H1 (cell line): Measurements from ENCODE around the gene FMN2. TPM values are rescaled to one million over a fixed set of nuclear protein-coding genes. Genes with fewer than 3 reads are reported as not detected.

ENCODE experiments used
- CTCF ChIA-PET: fragments of 300-600 bp; sonication (Branson Sonifier 250); formaldehyde crosslinking; loops from one replicate; lab custom pipeline; 2021; ENCODE audit not compliant: partially characterized antibody; lab: Charles Lee
- POLR2A ChIA-PET: fragments of 300-600 bp; sonication (Branson Sonifier 250); formaldehyde crosslinking; loops from one replicate; lab custom pipeline; 2021; ENCODE audit warnings: inconsistent platforms; ENCODE audit not compliant: partially characterized antibody; lab: Charles Lee
- DNase-seq, 2 experiments: peaks; one replicate each; pipeline versions ENCODE4 v3.0.0 to v3.0.0-alpha.2; 2010 to 2022; ENCODE audit warnings: low spot score in 2 of 2, low read depth in 1 of 2, mixed read lengths in 1 of 2
- FAIRE-seq: peaks from 2 replicates; lab custom pipeline; 2011; peaks lifted over from hg19 to GRCh38; lab: Jason Lieb, UNC
- H2AFZ ChIP-seq: 2 replicates; pipeline ENCODE4 v1.8.1; 2012; ENCODE audit warnings: low read length, inconsistent platforms
- H2AK5ac ChIP-seq: 2 replicates; pipeline ENCODE4 v1.6.1; 2013; ENCODE audit warnings: low read depth, low read length
- H2BK120ac ChIP-seq: replicated peaks from 2 replicates; pipeline ENCODE3; 2013; ENCODE audit warnings: low read depth, low read length, inconsistent platforms
- H2BK12ac ChIP-seq: 2 replicates; pipeline ENCODE4 v1.6.1; 2013; ENCODE audit warnings: low read depth, low read length
- H2BK15ac ChIP-seq: 2 replicates; pipeline ENCODE4 v1.6.1; 2013; ENCODE audit warnings: low read length
- H2BK20ac ChIP-seq: 2 replicates; pipeline ENCODE4 v1.6.1; 2013; ENCODE audit warnings: low read length
- H2BK5ac ChIP-seq: 2 replicates; pipeline ENCODE4 v1.6.1; 2013; ENCODE audit warnings: low read depth, low read length
- H3K14ac ChIP-seq: 2 replicates; pipeline ENCODE4 v1.6.1; 2013; ENCODE audit warnings: inconsistent platforms; ENCODE audit not compliant: insufficient read length
- H3K18ac ChIP-seq: 2 replicates; pipeline ENCODE4 v1.6.1; 2013; ENCODE audit warnings: low read length; ENCODE audit errors: extremely low read depth
- H3K23ac ChIP-seq: 2 replicates; pipeline ENCODE4 v1.6.1; 2013; ENCODE audit warnings: inconsistent platforms; ENCODE audit not compliant: insufficient read length
- H3K23me2 ChIP-seq: 2 replicates; pipeline ENCODE4 v1.6.1; 2013; ENCODE audit warnings: low read depth, low read length
- H3K27ac ChIP-seq: 2 replicates; pipeline ENCODE4 v1.6.1; 2011; ENCODE audit warnings: low read depth, low read length, inconsistent platforms
- H3K27me3 ChIP-seq, 4 experiments: replicated peaks in 1 of 4; 1 replicate in 1 of 4; 2 replicates in 3 of 4; pipeline versions ENCODE4 v1.6.1 to v1.8.1; 2011 to 2013; ENCODE audit warnings: low read length in 3 of 4, mild to moderate bottlenecking in 3 of 4, inconsistent platforms in 2 of 4, mixed read lengths in 2 of 4, moderate library complexity in 1 of 4; ENCODE audit not compliant: control insufficient read depth in 3 of 4, insufficient read depth in 3 of 4; ENCODE audit errors: extremely low read depth in 1 of 4
- H3K36me3 ChIP-seq, 4 experiments: 2 replicates each; pipeline versions ENCODE4 v1.6.1 to v1.8.1; 2011 to 2013; ENCODE audit warnings: mild to moderate bottlenecking in 4 of 4, low read length in 3 of 4, moderate library complexity in 2 of 4, control low read depth in 1 of 4, inconsistent platforms in 1 of 4; ENCODE audit not compliant: insufficient read depth in 4 of 4, control insufficient read depth in 2 of 4
- H3K4ac ChIP-seq: replicated peaks from 2 replicates; pipeline ENCODE3; 2013; ENCODE audit warnings: low read length, low read depth, mixed read lengths, inconsistent platforms; ENCODE audit not compliant: insufficient read length
- H3K4me1 ChIP-seq, 4 experiments: replicated peaks in 1 of 4; 1 replicate in 1 of 4; 2 replicates in 3 of 4; pipeline versions ENCODE4 v1.6.1 to v1.8.1; 2011 to 2013; ENCODE audit warnings: low read length in 3 of 4, inconsistent platforms in 2 of 4, mixed read lengths in 1 of 4; ENCODE audit not compliant: insufficient read depth in 4 of 4, control insufficient read depth in 3 of 4
- H3K4me2 ChIP-seq, 2 experiments: 2 replicates each; pipeline versions ENCODE4 v1.6.1 to v1.8.1; 2011 to 2013; ENCODE audit warnings: low read depth in 2 of 2, low read length in 2 of 2, control low read depth in 1 of 2, inconsistent platforms in 1 of 2, mild to moderate bottlenecking in 1 of 2; ENCODE audit not compliant: insufficient read depth in 1 of 2
- H3K4me3 ChIP-seq, 4 experiments: fragments of 200-600, 300-600 bp in 1 of 4; sonication (generic), shearing (Covaris generic), sonication (Bioruptor Twin) in 1 of 4; 2 replicates each; pipeline versions ENCODE4 v1.5.1 to v1.8.1; 2011 to 2016; ENCODE audit warnings: low read length in 4 of 4, low read depth in 3 of 4, control low read depth in 2 of 4, inconsistent platforms in 2 of 4, mild to moderate bottlenecking in 2 of 4, mixed read lengths in 1 of 4, moderate library complexity in 1 of 4; ENCODE audit not compliant: insufficient read depth in 2 of 4; ENCODE audit errors: extremely low read depth in 1 of 4
- H3K56ac ChIP-seq: replicated peaks from 2 replicates; pipeline ENCODE3; 2013; ENCODE audit warnings: low read depth, mild to moderate bottlenecking, mixed read lengths, low read length, inconsistent platforms; ENCODE audit not compliant: insufficient read length
- H3K79me1 ChIP-seq: 2 replicates; pipeline ENCODE4 v1.6.1; 2013; ENCODE audit warnings: low read depth, low read length, control low read depth
- H3K79me2 ChIP-seq, 2 experiments: 2 replicates each; pipeline versions ENCODE4 v1.6.1 to v1.8.1; 2012 to 2013; ENCODE audit warnings: low read length in 2 of 2, mild to moderate bottlenecking in 2 of 2, inconsistent platforms in 1 of 2; ENCODE audit not compliant: insufficient read depth in 2 of 2, control insufficient read depth in 1 of 2
- H3K9ac ChIP-seq, 4 experiments: replicated peaks in 1 of 4; 1 replicate in 1 of 4; 2 replicates in 3 of 4; pipeline versions ENCODE4 v1.6.1 to v1.8.1; 2011 to 2013; ENCODE audit warnings: low read depth in 3 of 4, low read length in 3 of 4, control low read depth in 2 of 4, mild to moderate bottlenecking in 2 of 4, moderate library complexity in 2 of 4, inconsistent platforms in 1 of 4; ENCODE audit errors: extremely low read depth in 1 of 4
- H3K9me3 ChIP-seq, 2 experiments: 2 replicates each; pipeline versions ENCODE4 v1.6.1 to v1.8.1; 2012 to 2013; ENCODE audit warnings: mild to moderate bottlenecking in 2 of 2, moderate library complexity in 2 of 2, control low read depth in 1 of 2, inconsistent platforms in 1 of 2, low read depth in 1 of 2, low read length in 1 of 2, mixed read lengths in 1 of 2; ENCODE audit not compliant: insufficient read depth in 2 of 2
- H4K20me1 ChIP-seq, 2 experiments: replicated peaks in 1 of 2; 2 replicates each; pipeline versions ENCODE3 to v1.8.1; 2011 to 2013; ENCODE audit warnings: inconsistent platforms in 2 of 2, low read length in 2 of 2, mild to moderate bottlenecking in 1 of 2; ENCODE audit not compliant: insufficient read depth in 2 of 2, control insufficient read depth in 1 of 2
- H4K5ac ChIP-seq: 2 replicates; pipeline ENCODE4 v1.6.1; 2013; ENCODE audit warnings: low read length, low read depth, mixed read lengths, inconsistent platforms; ENCODE audit not compliant: insufficient read length
- H4K8ac ChIP-seq: 2 replicates; pipeline ENCODE4 v1.8.0; 2013; ENCODE audit warnings: mild to moderate bottlenecking, moderate library complexity, low read length, inconsistent platforms; ENCODE audit not compliant: insufficient read depth; ENCODE audit errors: extremely low read depth
- H4K91ac ChIP-seq: replicated peaks from 2 replicates; pipeline ENCODE3; 2013; ENCODE audit warnings: low read length, mixed read lengths, inconsistent platforms; ENCODE audit not compliant: insufficient read length
- ATF2 ChIP-seq: IDR thresholded peaks from 2 replicates; pipeline ENCODE4 v1.6.1; 2012; ENCODE audit warnings: low read length, inconsistent platforms
- HDAC2 ChIP-seq, 2 experiments: fragments of 300-600 bp in 1 of 2; sonication (generic) in 1 of 2; IDR thresholded peaks; 2 replicates each; pipeline ENCODE4 v1.6.1; 2011 to 2012; ENCODE audit warnings: low read depth in 2 of 2, low read length in 2 of 2, mild to moderate bottlenecking in 2 of 2, moderate library complexity in 2 of 2, borderline replicate concordance in 1 of 2, inconsistent platforms in 1 of 2
- WGBS, 2 experiments: shearing (Covaris generic) in 1 of 2; methylation state at CpG; one replicate each; pipeline versions ENCODE4 v1.1.6 to v1.1.7; 2013 to 2015; ENCODE audit warnings: low lambda C conversion rate in 2 of 2, mixed read lengths in 2 of 2, inconsistent platforms in 1 of 2, low coverage in 1 of 2, missing lambda C conversion rate in 1 of 2; ENCODE audit not compliant: insufficient replicate concordance in 2 of 2, insufficient coverage in 1 of 2, insufficient read length in 1 of 2; ENCODE audit errors: extremely low coverage in 1 of 2, missing lambda C conversion rate in 1 of 2; 5-methylcytosine and 5-hydroxymethylcytosine counted together
- polyA plus RNA-seq, 7 experiments: library from polyadenylated mRNA; depleted of rRNA in 3 of 7; stranded (reverse) in 5 of 7; unstranded in 2 of 7; fragments of >200 nt in 5 of 7; fragments of 200-250 nt in 2 of 7; gene quantifications; 1 replicate in 5 of 7; 2 replicates in 1 of 7; 4 replicates in 1 of 7; pipeline versions ENCODE4 v1.2.1 to v1.2.3, GENCODE V29; 2011 to 2013; ENCODE audit warnings: missing spikeins in 2 of 7, mixed read lengths in 2 of 7
- total RNA-seq: library from RNA; stranded (reverse); fragmentation: NEBNext Ultra II Directional; extraction: Animal tissue kit (Norgen Biotek cat#: 25700); gene quantifications from 2 replicates; pipeline ENCODE4 v1.2.1, GENCODE V29; 2021

Gene FMN2
- total and polyA plus RNA-seq, 2 of the 8 experiments (the other 6 are each of a cell fraction or from before 2014, with no cell fraction given): 0.83 to 2.0 TPM

DNA sequence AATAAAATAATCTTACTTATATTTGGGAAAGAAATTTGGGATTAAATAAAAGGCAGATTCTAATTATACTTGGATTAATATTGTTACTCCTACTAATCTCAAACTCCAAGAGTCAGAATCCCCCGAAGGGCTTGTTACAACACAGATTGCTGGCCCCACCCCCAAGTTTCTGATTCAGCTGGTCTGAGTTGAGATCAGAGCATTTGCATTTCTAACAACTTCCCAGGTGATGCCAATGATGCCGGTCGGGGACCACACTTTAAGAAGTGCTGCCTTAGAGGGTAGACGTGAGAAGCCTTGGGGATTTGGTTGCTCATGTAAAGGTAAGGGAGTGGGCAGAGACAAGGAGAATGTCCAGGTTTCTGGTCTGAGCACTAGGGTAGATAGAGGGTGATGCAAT is 47.2 kb downstream of the FMN2 start:
- ChIA-PET CTCF (interaction anchor here (0.6 to 3.1 kb wide), 5 partner anchors 11 to 134 kb away, joined by 3 to 18 read pairs (median 5); no protein-coding TSS in a partner anchor), POLR2A (interaction anchor here (0.8 kb wide), 1 partner anchor 125 kb away, joined by 4 read pairs; no protein-coding TSS in a partner anchor)
- TF ChIP-seq ATF2 (no peak), HDAC2 (IDR thresholded peaks at IDR 0.05; ENCODE audit: borderline replicate concordance in 1 of 2, low read depth in 2 of 2, low read length in 2 of 2) (no peak)

More for the DNA sequence above, 47.2 kb downstream of the FMN2 start:
- H3K36me3 ChIP-seq: no peaks in the 10 kb centered on the region
- no peak overlapping the region for H4K8ac ChIP-seq
- H3K27me3 ChIP-seq: no peaks in the 10 kb centered on the region
- H3K4ac ChIP-seq: no peak overlapping the region
- H2BK15ac ChIP-seq: no peak overlapping the region
- H3K9ac ChIP-seq: no peak overlapping the region
- no peak overlapping the region; the same call in 1 of the 2 replicates for H3K18ac ChIP-seq
- no peaks in the 10 kb centered on the region for H4K20me1 ChIP-seq
- no peak overlapping the region for H2BK12ac ChIP-seq
- H2BK20ac ChIP-seq: no peak overlapping the region
- 34% methylated on average over 4 of the region's 4 CpGs; no CpG with 5 or more reads in 1 of the 2 experiments for WGBS, 2 experiments
- DNase-seq (peak in 1 of 2 experiments; percentile 49), FAIRE-seq (no peak)
- H2AK5ac ChIP-seq: no peak overlapping the region
- H3K9me3 ChIP-seq: no peaks in the 10 kb centered on the region
- no peak overlapping the region for H4K5ac ChIP-seq
- H3K79me1 ChIP-seq: no peaks in the 10 kb centered on the region
- no peak overlapping the region for H2BK5ac ChIP-seq
- peaks cover 0 to 3% (median 0%) of the 10 kb centered on the region in 4 experiments; a peak in 1 of 7 replicates for H3K4me1 ChIP-seq
- no peaks in the 10 kb centered on the region for H3K23me2 ChIP-seq
- no peaks in the 10 kb centered on the region for H3K79me2 ChIP-seq
- no peak overlapping the region for H2BK120ac ChIP-seq
- H3K14ac ChIP-seq: no peak overlapping the region
- no peak overlapping the region for H3K27ac ChIP-seq
- H3K23ac ChIP-seq: no peak overlapping the region
- no peak overlapping the region; a peak in 1 of 4 replicates for H3K4me2 ChIP-seq
- no peak overlapping the region for H4K91ac ChIP-seq
- no peak overlapping the region for H3K4me3 ChIP-seq
- no peak overlapping the region for H3K56ac ChIP-seq
- no peak overlapping the region for H2AFZ ChIP-seq
